Peyer's patch (tissue), 4 donors: ENCODE results near the gene GPC3. TPM values are rescaled to one million over a fixed set of nuclear protein-coding genes. Genes with fewer than 3 reads are reported as not detected.

Experiments used
- DNase-seq, 3 donors: peaks; one replicate each; pipeline ENCODE4 v3.0.0-alpha.2; 2017 to 2019
- H3K27ac ChIP-seq, 4 donors: fragments of 200-600 bp; sonication (generic); one replicate each; pipeline ENCODE4 v1.5.1; 2016 to 2019
- H3K27me3 ChIP-seq, 2 donors: fragments of 200-600 bp; sonication (generic); one replicate each; pipeline ENCODE4 v1.5.1; 2019
- H3K36me3 ChIP-seq, 3 donors: fragments of 200-600 bp; sonication (generic); one replicate each; pipeline ENCODE4 v1.5.1; 2016 to 2019
- H3K4me1 ChIP-seq, 4 donors: fragments of 200-600 bp; sonication (generic); one replicate each; pipeline ENCODE4 v1.5.1; 2016 to 2019
- H3K4me3 ChIP-seq, 4 donors: fragments of 200-600 bp; sonication (generic); 1 replicate in 3 of 4; 2 replicates in 1 of 4; pipeline ENCODE4 v1.5.1; 2016 to 2019; ENCODE audit warnings: mild to moderate bottlenecking in 1 of 4
- H3K9me3 ChIP-seq, 4 donors: fragments of 200-600 bp; sonication (generic); one replicate each; pipeline ENCODE4 v1.5.1; 2016 to 2019; ENCODE audit warnings: mild to moderate bottlenecking in 1 of 4
- CTCF ChIP-seq, 6 experiments: fragments of 450-650 bp in 4 of 6; fragments of 200-600 bp in 2 of 6; sonication (generic) in 1 of 6; IDR thresholded peaks; one replicate each; pipeline ENCODE4 v1.5.1; 2017 to 2019; ENCODE audit warnings: antibody characterized with exemption in 6 of 6, mild to moderate bottlenecking in 3 of 6, moderate library complexity in 1 of 6
- POLR2A ChIP-seq, 2 donors: fragments of 450-650 bp; IDR thresholded peaks; one replicate each; pipeline ENCODE4 v1.5.1; 2017; ENCODE audit warnings: antibody characterized with exemption in 2 of 2, mild to moderate bottlenecking in 2 of 2, moderate library complexity in 2 of 2
- total RNA-seq, 4 donors: library from RNA; depleted of rRNA; stranded (reverse); fragments of >200 nt; gene quantifications; one replicate each; pipeline ENCODE4 v1.1.0, GENCODE V29; 2016

The GPC3 gene
- total RNA-seq, 4 donors from 2014 or later = 1.1 to 7.2 (median 5.8) TPM

GRCh38 chrX:133541021-133541420 lies 444.4 kb downstream of the GPC3 start:
- Histone ChIP-seq H3K4me1 (no peaks in the 10 kb centered on the region), H3K27me3 (no peaks in the 10 kb centered on the region), H3K9me3 (no peaks in the 10 kb centered on the region), H3K36me3 (no peaks in the 10 kb centered on the region), H3K27ac (no peak overlapping the region), H3K4me3 (no peak overlapping the region)
- TF ChIP-seq CTCF (IDR thresholded peaks at IDR 0.05) (no peak), POLR2A (IDR thresholded peaks at IDR 0.05) (no peak)
- no peak for DNase-seq

- no peaks in the 10 kb centered on the region for H3K27me3 ChIP-seq
- no peak overlapping the region for H3K27ac ChIP-seq
- DNase-seq = no peak
- no peak overlapping the region for H3K4me3 ChIP-seq
- no peaks in the 10 kb centered on the region for H3K4me1 ChIP-seq
- no peak for TF ChIP-seq CTCF (IDR thresholded peaks at IDR 0.05)
- no peak for TF ChIP-seq POLR2A (IDR thresholded peaks at IDR 0.05)
- H3K9me3 ChIP-seq = no peaks in the 10 kb centered on the region
- no peaks in the 10 kb centered on the region for H3K36me3 ChIP-seq
These were observed 447.2 kb downstream of the GPC3 start for GRCh38 chrX:133538148-133538547.

GRCh38 chrX:133537142-133537541 lies 448.3 kb downstream of the GPC3 start:
- H3K27ac ChIP-seq = no peak overlapping the region
- no peaks in the 10 kb centered on the region for H3K36me3 ChIP-seq
- DNase-seq = no peak
- no peaks in the 10 kb centered on the region for H3K4me1 ChIP-seq
- H3K9me3 ChIP-seq = no peaks in the 10 kb centered on the region
- H3K4me3 ChIP-seq = no peak overlapping the region
- no peaks in the 10 kb centered on the region for H3K27me3 ChIP-seq
- TF ChIP-seq POLR2A (IDR thresholded peaks at IDR 0.05) (no peak), CTCF (IDR thresholded peaks at IDR 0.05) (no peak)

- Histone ChIP-seq H3K9me3 (no peaks in the 10 kb centered on the region), H3K36me3 (no peaks in the 10 kb centered on the region), H3K27me3 (no peaks in the 10 kb centered on the region), H3K4me1 (no peaks in the 10 kb centered on the region), H3K4me3 (no peak overlapping the region), H3K27ac (no peak overlapping the region)
- no peak for DNase-seq
- no peak for TF ChIP-seq POLR2A (IDR thresholded peaks at IDR 0.05)
- no peak for TF ChIP-seq CTCF (IDR thresholded peaks at IDR 0.05)
These were observed 450.3 kb downstream of the GPC3 start for GRCh38 chrX:133535066-133535465.

GRCh38 chrX:133534172-133534571 lies 451.2 kb downstream of the GPC3 start:
- H3K27me3 ChIP-seq = no peaks in the 10 kb centered on the region
- no peak for TF ChIP-seq POLR2A (IDR thresholded peaks at IDR 0.05)
- TF ChIP-seq CTCF (IDR thresholded peaks at IDR 0.05) = no peak
- DNase-seq = no peak
- H3K4me1 ChIP-seq = no peaks in the 10 kb centered on the region
- H3K27ac ChIP-seq = no peak overlapping the region
- no peaks in the 10 kb centered on the region for H3K9me3 ChIP-seq
- no peaks in the 10 kb centered on the region for H3K36me3 ChIP-seq
- H3K4me3 ChIP-seq = no peak overlapping the region

- TF ChIP-seq CTCF (IDR thresholded peaks at IDR 0.05) = no peak
- TF ChIP-seq POLR2A (IDR thresholded peaks at IDR 0.05) = no peak
- Histone ChIP-seq H3K4me3 (no peak overlapping the region), H3K27me3 (no peaks in the 10 kb centered on the region), H3K36me3 (no peaks in the 10 kb centered on the region), H3K27ac (no peak overlapping the region), H3K9me3 (no peaks in the 10 kb centered on the region), H3K4me1 (no peaks in the 10 kb centered on the region)
- DNase-seq = no peak
These were observed 452.1 kb downstream of the GPC3 start for GRCh38 chrX:133533249-133533648.
